Activated T-helper 9 cell treated with anti-CD3 and anti-CD28 coated beads, Interleukin-2, amount 50 U/mL, for 16 hours (primary cell): ENCODE measurements around the gene CDC16.
A peak's percentile ranks its signal among the peaks of the same experiment; 100 is the strongest.
"Not testable (repeated sequence)": the region's sequence is repeated elsewhere in the genome, so short reads cannot be mapped to it uniquely, and the experiment has no call there.

Source experiments
- DNase-seq: peaks from one replicate; pipeline ENCODE4 v3.0.0-alpha.2; 2020; ENCODE audit warnings: low read depth

CDC16 gene

GRCh38 chr13:114263578-114263977, 28.9 kb downstream of the CDC16 start:
- no peak for DNase-seq

- not testable (repeated sequence) for DNase-seq
These were observed 29.6 kb downstream of the CDC16 start for GRCh38 chr13:114264313-114264712.

- DNase-seq, result no peak
These were observed 30.4 kb downstream of the CDC16 start for GRCh38 chr13:114264886-114265611.

GRCh38 chr13:114266241-114266640, 31.5 kb downstream of the CDC16 start:
- DNase-seq, result no peak

- no peak for DNase-seq
These were observed 33.9 kb downstream of the CDC16 start for GRCh38 chr13:114268344-114269280.

GRCh38 chr13:114269281-114269770, 34.6 kb downstream of the CDC16 start:
- DNase-seq, result no peak

- DNase-seq, result no peak
These were observed 38.3 kb downstream of the CDC16 start for GRCh38 chr13:114272977-114273376.

GRCh38 chr13:114275304-114275703, 40.6 kb downstream of the CDC16 start:
- no peak for DNase-seq

- DNase-seq, result no peak
These were observed 44.4 kb downstream of the CDC16 start for GRCh38 chr13:114279146-114279545.

- DNase-seq, result no peak
These were observed 45.2 kb downstream of the CDC16 start for GRCh38 chr13:114279758-114280355.

GRCh38 chr13:114281351-114282040, 46.8 kb downstream of the CDC16 start, which contains the start of gene UPF3A:
Gene UPF3A, plus strand, starts transcription at chr13:114281601. Its CDS starts 39 bp downstream, at chr13:114281640.
- peak; percentile 81 for DNase-seq

- peak; percentile 64 for DNase-seq
These were observed 47.5 kb downstream of the CDC16 start for GRCh38 chr13:114282041-114282670.

- DNase-seq, result no peak
These were observed 48.9 kb downstream of the CDC16 start for GRCh38 chr13:114283576-114283975.

- no peak for DNase-seq
These were observed 50.0 kb downstream of the CDC16 start for GRCh38 chr13:114284680-114285079.

GRCh38 chr13:114285166-114285808, 50.6 kb downstream of the CDC16 start:
- DNase-seq, result no peak

- DNase-seq, result no peak
These were observed 52.1 kb downstream of the CDC16 start for GRCh38 chr13:114286808-114287207.

- no peak for DNase-seq
These were observed 53.5 kb downstream of the CDC16 start for GRCh38 chr13:114288157-114288591.

GRCh38 chr13:114296448-114296847, 61.8 kb downstream of the CDC16 start:
- DNase-seq, result no peak

- no peak for DNase-seq
These were observed 62.2 kb downstream of the CDC16 start for GRCh38 chr13:114296902-114297301.

- no peak for DNase-seq
These were observed 64.2 kb downstream of the CDC16 start for GRCh38 chr13:114298866-114299265.
